NCI-H187 treated with DMSO at 0.1 percent for 48 hours (cell line): Measurements from ENCODE around the gene KRTAP12-2.

Source experiments
- DNase-seq: peaks from one replicate; lab custom pipeline; 2025; lab: John Stamatoyannopoulos, UW

KRTAP12-2 gene

GRCh38 chr21:44626673-44627143, 40.0 kb downstream of the KRTAP12-2 start, which contains the start of gene KRTAP10-9:
KRTAP10-9 (plus strand) TSS chr21:44627093; CDS start chr21:44627172, 79 bp downstream.
- DNase-seq = no peak

DNA sequence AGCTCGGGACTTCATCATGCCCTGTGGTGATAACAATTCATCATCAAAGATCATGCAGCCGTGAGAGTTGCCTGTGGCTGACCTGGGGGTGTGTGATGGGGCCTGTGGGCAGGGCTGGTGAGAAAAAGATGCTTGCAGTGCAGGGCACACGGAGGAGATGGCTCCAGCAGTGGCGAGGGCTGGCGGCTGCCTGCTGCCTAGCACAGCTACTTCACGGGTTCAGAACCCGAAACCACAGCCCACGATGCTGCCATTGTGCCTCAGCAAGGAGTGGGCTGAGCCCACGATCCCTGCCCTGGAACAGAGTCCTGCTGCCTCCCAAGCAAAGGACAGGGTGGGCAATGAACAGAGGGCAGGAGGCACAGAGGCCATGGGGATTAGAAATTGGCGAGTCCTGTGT, 40.5 kb downstream of the KRTAP12-2 start:
- no peak for DNase-seq

GRCh38 chr21:44625756-44626155, 41.0 kb downstream of the KRTAP12-2 start:
- DNase-seq = no peak

GRCh38 chr21:44623575-44623974, 43.2 kb downstream of the KRTAP12-2 start:
- no peak for DNase-seq

DNA sequence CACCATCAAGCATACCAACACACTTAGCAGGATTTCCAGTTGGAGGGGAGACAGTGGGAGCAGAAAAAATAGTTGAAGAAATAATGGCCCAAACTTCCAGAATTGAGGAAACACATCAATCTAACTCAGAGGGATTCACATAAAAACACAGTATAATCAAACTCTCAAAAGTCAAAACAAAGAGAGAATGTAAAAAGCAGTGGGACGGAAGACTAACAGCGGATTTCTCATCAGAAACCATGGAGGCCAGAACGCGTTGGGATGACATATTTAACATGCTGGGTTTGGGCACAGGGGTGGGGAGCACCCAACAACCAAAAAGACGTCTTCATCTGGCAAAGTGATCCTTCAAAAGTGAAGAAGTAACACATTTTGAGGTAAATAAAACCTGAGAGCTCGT, 46.8 kb downstream of the KRTAP12-2 start:
- no peak for DNase-seq

DNA sequence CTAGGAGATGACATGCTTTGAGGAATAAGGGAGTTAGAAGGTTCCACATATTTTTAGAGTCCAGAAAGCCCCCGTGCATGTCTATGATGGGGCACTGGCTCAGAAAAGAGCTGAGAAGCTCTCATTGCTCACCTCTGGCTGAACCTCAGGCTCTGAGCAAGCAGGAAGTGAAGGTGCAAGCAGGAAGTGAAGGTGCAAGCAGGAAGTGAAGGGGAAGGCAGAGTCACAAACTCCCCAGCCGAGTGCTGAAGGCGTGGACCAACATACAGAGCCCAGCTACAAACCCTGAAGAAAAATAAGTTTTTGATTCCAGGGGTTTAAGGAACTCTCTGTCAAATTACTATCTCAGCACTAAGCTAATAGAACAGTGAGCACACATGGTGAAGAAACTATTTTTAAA, 47.8 kb downstream of the KRTAP12-2 start:
- no peak for DNase-seq

DNA sequence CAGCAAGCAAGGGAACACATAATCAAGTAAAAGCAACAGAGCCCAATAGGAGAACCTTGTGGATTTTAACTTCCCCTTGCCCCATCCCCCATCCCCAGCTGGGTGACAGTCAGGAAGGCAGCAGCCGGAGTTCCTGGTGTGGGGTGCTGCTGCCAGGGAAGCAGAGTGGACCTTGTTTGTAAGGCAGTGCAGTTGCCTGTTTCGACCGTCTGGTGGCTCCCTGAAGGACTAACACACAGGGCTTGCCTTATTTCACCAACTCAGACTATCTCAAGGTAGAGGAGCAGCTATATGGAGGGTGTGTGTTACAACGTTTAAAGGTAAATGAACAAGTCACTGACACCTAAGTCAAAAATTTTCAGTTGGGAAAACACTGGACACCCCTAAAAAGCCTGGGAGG, 48.2 kb downstream of the KRTAP12-2 start:
- DNase-seq = no peak

DNA sequence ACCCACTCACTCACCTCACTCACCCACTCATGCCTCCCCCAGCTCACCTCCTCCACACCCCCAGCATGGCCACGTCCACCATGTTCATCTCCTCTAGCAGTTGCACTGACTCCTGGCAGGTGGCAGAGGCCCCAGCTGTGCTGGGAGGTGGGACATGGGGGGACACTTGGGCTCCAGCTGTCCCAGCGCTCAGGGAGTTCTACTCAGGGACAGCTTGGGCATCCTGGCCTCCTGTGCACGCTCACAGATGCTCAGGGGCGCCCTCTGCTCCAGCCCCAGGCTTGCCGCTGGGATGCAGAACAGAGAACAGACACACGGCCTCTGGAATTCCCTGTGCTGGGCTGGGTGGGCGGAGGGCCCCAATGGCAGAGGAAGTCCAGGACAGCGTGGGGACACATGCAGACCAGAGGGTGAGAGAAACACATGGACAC, 49.6 kb downstream of the KRTAP12-2 start:
- DNase-seq = no peak

DNA sequence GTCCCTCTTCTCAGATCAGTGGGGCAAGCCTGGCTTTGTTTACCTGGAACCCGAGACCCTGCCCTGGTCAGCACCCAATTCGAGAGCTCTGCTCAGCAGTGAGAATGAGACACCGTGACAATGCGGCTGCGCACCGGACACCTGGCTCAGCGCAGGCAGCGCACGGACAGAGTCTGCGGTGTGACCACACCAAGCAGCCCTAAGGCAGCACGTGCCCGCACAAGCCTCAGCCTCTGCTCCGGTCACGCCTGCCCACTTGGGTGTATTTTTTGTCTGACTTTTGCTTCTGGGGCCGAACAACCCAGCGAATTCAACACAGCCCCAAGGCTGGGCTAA, 50.2 kb downstream of the KRTAP12-2 start:
- DNase-seq = no peak
